GF-D8 (cell line): Measurements from ENCODE around the gene UCP3.

Experiments used
- DNase-seq: peaks from one replicate; lab custom pipeline; 2025; lab: John Stamatoyannopoulos, UW

Gene UCP3, protein sequence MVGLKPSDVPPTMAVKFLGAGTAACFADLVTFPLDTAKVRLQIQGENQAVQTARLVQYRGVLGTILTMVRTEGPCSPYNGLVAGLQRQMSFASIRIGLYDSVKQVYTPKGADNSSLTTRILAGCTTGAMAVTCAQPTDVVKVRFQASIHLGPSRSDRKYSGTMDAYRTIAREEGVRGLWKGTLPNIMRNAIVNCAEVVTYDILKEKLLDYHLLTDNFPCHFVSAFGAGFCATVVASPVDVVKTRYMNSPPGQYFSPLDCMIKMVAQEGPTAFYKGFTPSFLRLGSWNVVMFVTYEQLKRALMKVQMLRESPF

DNA sequence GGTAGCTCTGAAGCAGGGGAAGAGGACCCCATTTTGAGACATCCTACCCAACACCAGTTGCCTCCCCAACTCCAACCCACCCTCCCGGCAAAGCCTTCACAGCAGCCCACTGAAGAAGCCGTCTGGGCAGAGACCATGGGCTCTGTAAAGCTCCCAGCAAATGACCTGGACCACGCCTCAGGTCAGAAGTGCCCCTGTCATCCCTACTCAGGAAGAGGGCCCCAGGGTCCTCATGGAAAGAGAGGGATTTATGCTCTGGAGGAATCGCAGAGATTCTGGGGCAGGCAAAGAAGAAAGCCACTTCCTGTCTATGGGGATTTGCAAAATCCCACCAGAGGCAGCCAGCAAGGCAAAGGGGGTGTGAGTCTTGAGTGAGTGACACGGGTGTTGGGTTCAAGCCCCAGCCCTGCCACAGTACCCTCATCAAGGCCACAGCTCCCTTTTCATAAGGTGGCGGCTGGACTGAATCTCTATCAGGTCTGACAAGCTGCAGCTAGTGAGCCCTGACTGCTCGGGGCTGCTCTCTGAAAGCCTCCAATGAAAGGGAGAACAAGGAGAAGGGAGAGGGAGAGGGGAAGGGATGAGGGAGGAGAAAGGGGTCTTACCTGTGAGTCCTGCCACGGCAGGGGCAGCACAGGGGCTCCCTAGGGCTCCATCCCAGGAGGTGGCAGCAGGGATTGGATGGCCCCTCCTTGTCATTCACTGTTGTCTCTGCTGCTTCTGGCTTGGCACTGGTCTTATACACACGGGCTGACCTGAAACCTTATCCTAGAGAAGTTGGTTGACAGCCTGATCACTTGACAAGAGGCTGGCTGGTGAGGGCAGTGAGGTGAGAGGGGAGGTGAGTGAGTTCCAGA, at the start of gene UCP3:
TSS of gene UCP3 (minus strand) at position 713 of the 857 bp plus-strand sequence. CDS start 2,043 bp downstream, outside the sequence.
- no peak for DNase-seq

DNA sequence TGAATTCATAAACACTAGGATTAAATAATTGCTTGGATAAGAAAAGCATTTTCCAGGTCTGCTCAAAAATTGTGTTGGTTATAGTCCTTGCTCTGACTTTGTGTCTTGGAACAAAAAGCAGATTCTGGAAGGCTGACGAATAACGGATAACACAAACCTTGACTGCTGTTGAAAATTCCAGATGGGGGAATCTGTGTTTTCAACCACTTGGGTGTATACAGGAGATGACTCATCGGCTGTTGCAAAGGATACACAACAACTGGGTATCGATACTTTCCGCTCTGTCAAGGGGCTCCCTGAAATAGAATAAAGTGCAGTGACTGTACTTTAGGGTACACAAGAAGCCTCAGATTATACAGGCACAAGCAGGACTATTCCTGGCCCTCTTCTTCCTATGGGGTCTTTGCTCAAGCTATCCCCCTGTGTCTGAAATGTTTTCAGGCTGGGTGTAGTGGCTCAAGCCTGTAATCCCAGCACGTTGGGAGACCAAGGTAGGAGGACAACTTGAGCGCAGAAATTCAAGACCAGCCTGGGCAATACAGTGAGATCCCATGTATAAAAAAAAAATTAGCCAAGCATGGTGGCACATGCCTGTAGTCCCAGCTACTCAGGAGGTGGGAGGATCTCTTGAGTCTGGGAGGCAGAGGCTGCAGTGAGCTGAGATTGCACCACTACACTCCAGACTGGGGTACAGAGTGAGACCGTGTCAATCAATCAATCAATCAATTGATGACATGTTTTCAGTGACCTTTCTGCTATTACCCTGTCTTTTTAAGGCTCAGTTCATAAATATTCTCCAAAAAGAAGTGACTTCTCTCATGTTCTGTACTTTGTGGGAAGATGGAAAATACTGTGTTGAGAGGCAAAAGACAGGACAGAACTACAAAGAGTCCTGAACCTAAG, 48.6 kb upstream of the UCP3 start:
- DNase-seq, result no peak

DNA sequence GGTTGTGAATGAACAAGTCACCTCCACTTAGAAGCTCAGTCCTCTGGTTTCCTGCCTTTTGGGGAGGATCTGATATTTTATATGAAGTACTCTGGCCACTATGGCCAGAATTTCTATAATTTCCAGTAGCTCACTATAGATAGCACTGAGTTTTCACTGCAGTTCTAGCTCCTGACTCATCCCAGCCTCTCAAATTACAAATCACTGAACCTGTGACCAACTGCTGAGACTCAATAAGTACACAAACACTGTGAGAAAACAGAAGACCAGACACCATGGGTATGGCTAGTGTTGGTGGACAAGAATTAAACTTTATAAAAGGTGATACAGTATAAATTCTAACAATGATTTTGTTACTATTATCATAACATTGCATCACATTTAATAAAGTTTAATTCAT, 47.1 kb upstream of the UCP3 start:
- no peak for DNase-seq

DNA sequence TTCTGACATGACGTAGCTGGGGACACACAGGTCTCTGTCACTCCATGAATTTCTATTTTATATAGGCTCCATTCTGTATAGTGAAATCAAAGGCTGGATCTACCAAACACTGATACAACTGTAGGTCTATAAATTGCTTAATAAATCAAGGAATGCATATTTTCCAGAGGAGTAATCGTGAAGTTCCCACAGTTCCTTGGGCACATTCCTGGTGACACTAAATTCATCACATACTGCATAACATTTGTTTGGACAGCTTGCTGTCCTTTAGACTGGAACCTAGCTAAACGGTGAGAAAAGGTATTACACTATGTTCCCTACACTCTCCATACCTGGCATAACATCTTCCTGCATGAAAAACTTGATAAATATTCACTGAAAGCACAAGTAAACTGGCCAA, 41.6 kb upstream of the UCP3 start:
- DNase-seq, result no peak

DNA sequence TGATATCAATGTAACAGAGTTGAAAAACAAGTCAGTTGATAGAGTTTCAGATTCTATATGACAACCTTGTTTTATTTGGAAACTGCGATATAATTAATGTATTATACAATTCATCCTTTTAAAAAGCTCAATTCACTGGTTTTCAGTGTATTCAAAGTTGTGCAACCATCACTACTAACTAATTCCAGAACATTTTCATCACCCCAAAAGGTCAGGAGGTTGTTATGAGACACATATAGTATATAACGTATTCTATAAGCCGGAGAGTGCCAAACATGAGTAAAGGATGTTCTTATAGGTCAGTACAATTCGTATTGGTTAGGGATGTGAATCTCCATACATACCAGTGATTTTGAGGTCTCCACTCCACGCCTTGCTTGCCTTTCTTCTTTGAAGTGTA, 40.1 kb upstream of the UCP3 start:
- DNase-seq, result no peak

DNA sequence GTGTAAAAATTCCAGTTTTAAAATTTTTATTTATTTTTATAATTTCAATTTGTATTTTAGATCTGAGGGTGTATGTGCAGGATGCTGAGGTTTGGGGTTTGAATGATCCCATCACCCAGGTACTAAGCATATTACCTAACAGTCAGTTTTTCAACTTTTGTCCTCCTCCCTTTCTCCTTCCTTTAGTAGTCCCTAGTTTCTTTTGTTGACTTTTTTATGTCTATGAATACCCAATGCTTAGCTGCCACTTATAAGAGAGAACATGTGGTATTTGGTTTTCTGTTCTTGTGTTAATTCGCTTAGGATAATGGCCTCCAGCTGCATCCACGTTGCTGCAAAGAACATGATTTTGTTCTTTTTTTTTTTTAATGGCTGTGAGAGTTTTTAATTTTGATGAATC, 35.7 kb upstream of the UCP3 start:
- DNase-seq, result no peak

DNA sequence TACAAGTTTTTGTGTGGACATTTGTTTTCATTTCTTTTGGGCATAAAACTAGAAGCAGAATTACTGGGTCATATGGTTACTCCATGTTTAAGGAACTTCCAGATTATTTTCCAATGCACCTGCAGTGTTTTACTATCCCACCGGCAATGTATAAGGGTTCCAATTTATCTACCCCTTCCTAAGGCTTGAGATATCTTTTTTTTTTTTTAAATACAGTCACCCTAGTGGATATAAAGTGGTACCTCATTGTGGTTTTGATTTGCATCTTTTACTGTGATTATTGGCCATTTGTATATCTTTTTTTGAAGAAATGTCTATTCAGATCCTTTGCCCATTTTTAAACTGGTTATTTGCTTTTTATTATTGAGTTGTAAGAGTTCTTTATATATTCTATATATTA, 34.6 kb upstream of the UCP3 start:
- no peak for DNase-seq

DNA sequence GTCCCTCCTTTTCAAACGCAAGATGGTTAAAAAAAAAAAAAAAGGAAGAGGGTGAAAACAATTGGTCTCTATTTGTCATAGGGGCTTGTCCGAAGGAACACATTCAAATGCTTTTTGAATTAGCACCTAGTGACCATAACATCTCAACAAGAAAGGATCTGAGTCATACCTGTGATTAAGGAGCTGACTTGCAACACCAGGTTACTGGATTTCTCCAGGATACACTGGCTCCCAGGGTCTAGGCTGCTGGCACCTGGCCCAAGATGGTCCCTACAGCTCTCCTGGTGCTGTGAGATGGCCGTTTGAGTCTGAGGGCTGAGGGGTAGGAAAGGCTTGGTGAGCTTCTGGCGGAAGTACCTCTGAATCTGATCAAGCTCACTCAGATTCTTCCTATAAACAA, 28.4 kb upstream of the UCP3 start:
- DNase-seq, result no peak

DNA sequence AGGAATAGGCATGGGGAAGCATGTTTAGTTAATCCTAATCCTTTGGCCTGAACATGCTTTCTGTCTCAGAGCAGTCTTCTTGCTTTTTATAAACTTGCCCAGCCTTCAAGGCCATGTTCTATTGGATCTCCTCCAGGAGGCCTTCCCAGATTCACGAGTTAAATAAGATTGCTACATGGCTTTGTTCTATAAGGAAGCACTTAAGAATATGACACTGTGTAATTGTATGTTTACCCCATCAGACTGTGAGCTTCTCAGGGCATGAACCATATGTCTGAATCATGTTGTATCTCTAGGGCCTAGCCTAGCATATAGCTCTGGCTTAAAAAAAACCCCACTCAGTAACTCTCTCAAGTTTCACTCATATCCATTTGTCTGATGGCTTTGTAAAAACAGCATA, 26.4 kb upstream of the UCP3 start:
- DNase-seq, result no peak

DNA sequence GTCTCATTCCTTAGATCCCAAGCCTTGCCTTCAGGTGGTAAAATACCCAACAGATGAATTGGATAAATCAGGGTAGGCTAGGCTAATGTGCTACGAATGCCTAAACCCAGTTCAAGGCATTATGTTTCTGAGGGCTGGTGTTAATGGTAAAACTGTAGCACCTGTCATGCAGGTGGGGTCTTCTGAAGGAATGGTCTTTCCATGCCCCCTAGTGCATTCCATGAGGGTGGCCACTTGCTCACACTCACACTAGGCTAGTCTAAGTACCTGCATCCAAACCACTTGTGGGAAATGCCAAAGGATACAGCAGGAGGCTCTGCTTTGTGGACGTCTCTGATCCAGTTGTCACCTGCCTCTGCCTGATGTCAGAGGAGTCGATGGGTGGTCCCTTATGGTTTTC, 24.2 kb upstream of the UCP3 start:
- no peak for DNase-seq

DNA sequence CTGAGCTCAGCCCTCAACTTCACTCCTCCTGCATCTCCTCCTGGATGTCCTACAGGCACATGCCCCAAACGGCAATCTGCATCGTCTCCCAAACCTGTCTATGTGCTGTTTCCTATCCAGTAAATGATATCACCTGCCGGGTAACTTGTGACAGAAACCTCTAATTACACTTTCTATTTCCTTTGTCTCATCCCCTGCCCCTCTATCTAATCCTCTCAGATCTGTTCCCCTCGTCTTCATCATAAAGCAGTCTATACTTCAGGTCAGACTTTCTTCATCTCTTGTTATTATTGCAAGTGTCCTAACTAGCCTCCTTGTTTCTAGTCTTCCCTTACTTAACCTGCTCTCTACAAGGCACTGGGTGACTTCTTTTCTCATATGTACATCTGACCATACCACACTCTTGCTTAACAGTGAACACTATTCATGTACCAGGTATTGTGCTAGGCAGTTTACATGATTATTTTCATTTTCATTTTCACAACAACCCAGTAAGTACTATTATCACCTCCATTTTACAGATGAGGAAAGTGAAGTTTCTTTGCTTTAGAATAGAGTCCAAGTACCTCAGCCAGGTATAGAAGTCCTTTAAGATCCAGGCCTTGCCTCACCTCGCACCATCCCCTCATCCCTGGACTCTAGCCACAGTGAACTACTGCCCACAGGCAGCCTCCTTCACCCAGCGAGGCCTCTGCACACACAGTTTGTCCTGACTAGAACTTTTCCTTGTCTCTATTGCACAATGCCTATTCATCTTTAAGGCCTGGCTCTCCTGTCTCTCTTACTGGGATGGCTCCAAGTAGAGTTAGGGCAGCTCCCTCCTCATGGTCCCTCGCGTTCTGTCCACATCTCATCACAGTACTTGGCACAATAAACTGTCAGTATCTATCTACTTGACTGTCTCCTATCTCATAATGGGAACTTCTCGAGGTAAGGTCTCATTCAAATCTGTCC, 22.1 kb upstream of the UCP3 start:
- DNase-seq, result no peak

DNA sequence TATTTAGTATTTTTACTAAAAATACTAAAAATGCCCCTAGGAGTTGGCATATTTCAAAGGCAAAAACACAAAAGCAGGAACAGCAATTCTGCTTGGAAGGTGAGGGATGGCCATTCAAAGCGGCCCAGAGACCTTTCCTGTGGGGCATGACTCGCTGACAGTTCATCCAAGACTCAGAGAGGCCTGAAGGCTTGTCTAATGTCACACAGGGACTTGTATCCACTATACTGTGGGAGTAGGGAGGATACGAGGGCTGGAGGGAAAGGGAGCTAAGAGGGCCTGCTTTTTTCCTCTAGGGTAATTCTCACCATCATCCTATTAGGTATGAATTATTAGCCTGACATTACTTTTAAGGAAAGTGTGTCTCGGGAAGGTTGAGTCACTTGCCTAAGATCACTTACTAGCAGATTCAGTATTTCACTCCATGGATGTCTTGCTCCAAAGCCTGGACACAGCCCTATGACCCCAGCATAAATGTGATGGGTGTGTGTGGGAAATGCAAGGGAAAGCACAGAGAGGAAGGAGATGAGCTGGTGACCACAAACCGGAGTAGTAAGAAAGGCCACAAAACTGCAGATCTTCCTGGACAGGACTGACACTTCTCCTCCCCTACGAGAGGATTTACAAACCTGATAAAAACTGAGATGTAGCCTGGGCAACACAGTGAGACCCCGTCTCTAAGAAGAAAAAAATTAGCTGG, 16.7 kb upstream of the UCP3 start:
- peak; percentile 7 for DNase-seq

DNA sequence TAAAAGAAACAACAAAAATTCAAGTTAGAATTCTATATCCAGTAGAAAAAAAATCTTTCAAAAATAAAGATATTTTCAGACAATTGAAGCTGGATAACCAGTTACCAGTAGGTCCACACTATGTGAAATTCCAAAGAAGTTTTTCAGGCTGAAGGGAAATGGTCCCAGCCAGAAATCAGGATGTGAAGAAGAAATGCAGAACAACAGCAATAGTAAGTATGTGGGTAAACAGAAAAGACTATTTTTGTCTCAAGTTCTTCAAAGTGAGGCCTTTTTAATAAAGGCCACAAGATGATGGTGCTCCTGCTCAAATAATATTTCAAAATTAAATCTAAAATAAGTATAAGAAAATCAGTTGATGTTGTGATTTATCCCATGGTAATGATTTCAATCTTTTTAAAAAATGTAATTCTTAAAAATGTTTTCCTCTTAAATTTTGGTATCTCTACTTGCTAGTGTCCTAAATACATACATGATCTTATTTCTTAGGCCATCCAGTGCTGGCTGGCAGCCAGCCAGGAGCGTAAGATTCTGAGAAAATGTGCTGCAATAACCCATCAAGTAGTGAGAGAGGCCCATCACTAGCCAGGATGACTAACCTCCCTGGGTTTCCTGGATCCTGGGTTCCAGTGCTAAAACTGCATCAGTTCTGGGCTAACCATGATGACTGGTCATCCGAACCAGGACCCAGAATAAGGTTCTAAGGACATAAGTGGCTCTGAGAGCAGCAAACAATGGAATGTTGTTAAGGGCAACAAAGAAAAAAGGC, 15.6 kb upstream of the UCP3 start:
- peak; percentile 42 for DNase-seq

DNA sequence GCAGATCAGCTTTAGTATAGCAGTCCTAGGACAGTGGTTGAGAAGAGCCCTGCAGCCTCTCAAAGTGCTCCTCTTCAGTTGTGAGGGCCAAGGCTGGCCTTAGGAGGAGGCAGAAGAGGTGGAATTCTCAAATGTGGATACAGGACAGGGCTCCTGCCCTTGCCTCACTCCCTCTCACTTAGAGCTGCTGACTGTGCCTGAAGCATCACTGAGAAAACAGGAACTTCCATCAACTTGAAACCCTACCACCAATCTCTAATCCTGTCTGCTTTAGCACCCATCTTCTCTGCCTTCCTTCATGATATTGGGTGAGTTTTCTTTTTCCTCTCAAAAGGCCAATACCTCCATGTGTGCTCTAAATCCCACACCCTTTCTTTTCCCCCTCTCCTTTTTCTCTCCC, 14.4 kb upstream of the UCP3 start:
- DNase-seq, result no peak

DNA sequence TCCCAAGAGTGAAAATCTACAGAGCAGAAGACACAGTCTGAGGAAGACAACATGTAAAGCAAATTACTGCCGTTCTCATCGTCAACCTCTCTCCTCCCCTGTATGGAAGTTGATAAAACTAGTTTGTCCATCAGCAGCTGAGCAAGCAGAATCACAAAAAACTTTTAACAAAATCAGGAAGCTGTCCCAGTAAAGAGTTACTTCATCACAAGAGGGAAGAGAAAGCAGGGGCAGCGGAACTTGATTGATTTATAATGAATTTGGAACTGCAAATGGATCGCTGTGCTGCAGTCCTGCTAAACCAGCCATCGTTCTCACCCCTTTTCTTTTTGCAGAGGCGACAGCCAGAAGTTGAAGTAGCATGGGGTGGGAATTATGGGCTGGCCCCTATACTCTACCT, 13.7 kb upstream of the UCP3 start:
- no peak for DNase-seq

DNA sequence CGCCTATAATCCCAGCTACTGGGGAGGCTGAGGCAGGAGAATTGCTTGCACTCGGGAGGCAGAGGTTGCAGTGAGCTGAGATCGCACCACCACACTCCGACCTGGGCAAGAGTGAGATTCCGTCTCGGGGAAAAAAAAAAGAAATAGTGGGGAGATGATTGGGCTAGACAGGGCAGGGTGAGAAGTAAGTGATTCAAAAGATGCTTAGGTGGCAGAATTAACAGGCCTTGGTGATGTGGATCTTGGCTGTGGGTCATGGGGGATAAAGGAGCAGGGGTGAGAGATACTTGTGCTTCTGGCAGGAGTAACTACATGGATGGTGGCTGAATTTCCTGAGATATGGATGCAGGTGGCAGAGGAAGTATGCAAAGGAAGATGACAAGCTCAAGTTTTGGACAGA, 13.1 kb upstream of the UCP3 start:
- no peak for DNase-seq

DNA sequence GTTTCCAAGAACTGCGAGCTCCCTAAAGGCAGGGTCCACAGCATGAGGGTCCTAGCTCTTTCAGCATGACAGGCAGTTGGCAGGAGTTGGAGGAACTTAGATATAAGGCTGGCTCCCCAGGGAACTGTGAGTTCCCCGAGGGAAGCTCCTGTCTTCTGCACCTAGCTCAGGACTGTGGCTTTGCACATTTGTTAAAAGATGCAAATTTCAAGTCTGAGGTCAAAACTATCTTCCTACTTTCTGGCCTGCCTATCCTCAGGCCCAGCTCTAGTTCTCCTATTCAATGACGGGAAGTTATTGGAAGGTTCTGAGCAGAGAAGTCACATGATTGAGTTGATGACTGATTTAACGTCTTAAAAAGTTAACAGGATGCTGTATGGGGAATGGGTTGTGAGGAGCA, 11.7 kb upstream of the UCP3 start:
- DNase-seq, result peak; percentile 11

DNA sequence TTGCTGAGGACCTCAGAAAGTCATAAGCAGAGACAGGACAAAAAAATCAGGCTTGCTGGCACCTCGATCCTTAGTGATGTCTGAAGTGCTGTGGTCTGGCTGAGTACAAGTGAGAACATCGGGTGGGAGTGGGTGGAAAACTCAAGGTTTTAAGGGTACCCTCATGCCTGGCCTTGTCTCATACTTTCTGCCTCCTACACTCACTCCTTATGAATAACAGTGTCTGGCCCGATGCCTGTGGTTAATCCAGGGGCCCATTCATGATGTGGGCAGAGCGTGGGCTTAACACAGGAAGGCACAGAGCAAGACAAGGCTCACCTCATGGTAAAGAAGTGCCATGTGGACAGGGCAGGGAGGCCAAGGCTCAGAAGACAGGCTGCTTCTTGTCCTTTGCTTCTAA, 11.0 kb upstream of the UCP3 start:
- DNase-seq, result no peak

DNA sequence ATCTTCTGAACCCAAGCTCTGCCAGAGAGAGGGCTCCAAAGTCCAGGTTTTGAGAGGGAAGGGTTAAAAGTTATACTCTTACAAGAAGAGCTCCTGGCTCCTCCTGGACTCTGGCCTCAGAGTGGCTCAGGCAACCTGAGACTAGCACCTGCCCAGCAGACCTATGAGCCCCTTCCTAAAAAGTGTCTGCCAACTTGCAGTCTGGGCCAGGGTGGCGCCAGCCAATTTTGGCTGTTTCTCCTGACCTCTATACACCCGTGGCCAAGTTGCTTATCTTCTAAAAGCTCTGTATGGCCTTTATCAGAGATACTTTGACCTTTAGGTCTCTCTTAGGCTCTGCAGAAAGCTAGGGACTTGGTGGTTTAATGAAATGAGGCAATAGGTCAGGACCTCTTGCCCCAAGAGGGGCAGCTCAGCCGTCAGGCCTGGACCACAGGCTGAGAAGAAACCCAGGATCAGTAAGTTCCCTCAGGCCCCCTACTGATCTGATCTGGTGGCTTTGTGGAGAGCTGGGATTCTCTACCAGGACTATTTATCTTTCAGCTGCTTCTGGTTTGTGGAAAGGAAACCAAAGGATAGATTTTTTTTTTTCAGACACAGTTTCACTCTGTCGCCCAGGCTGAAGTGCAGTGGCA, 10.3 kb upstream of the UCP3 start:
- DNase-seq, result no peak
